Ammon's horn (tissue), 1 donor: ENCODE measurements around the gene DGKG.
A peak's percentile ranks its signal among the peaks of the same experiment; 100 is the strongest.

Experiments used
- DNase-seq: peaks from one replicate; pipeline ENCODE4 v3.0.0-alpha.2; 2016; ENCODE audit warnings: low spot score

Gene DGKG

GRCh38 chr3:186275436-186275835, 86.6 kb downstream of the DGKG start:
- no peak for DNase-seq

DNA sequence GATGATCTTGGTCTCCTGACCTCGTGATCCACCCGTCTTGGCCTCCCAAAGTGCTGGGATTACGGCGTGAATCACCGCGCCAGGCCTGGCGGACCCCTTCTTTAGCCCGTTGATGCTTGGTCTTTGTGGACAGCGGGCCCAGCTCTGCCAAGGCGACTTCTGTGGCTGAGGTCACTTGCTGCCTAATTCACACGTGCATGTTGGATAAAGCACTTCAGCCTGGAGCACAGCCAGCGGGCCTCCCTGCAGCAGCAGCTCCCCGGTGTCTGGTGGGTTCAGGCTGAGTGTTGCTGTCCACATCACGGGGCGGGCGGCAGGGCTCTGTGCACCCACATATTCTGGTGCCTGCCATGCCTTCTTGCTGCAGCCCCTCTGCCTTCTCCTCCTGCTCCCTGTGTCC, 88.4 kb downstream of the DGKG start:
- DNase-seq: no peak

DNA sequence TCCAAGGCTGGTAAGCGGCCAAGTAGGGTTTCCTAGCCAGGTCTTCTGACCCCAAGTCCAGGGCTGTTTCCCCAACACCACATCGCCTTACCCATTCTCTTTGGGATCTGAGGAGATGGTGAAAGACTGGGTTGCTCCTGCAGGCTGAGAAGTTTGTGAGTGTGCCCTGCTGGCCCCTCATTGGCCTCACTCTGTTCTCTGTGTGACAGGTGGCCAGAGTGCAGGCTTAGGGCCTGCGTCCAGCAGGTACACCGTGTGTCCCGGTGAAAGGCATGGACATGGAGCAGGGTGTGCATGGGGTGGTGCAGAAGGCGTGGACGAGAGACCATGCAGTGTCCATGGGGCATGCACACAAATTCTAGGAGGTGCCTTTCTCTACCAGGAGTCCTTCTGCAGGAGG, 91.3 kb downstream of the DGKG start:
- DNase-seq: no peak

DNA sequence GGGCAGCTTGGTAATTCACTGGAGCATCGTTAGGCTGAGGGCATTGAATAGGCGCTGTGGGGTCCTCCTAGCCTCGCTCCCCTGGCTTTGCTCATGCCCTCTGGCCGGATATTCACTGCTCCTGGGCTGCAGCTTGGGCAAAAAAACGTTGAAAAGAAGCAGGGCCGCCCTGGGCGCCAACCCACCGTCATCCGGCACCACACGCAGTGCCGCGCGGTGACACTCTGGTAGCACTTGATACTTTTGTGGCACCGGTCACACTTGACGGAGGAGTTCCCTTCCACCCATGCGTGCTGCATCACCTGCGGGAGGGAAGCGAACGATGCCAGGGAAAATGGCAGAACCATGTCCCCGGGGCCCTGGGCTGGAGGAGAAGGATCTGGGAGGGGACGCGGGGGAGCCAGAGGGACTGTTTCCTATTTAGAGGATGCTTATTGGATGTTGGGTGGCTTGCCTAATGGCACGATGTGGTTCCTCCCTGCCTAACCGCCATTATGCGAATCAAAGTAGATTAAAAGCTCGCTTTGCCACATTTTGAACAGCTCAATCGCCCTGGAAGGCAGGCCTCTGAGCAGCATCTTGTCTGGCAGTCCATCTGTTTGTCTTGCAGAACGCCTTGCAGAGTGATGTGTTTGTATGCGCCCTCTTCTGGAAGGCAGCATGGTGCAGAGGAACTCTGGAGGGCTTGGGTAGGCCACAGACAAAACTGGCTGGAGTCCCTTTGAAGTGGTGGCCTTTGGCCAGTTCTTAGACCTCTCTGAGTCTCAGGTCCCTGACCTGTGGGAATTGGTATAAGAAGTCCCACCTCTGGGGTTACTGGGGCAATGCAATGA, 93.2 kb downstream of the DGKG start:
- peak; percentile 56 for DNase-seq

DNA sequence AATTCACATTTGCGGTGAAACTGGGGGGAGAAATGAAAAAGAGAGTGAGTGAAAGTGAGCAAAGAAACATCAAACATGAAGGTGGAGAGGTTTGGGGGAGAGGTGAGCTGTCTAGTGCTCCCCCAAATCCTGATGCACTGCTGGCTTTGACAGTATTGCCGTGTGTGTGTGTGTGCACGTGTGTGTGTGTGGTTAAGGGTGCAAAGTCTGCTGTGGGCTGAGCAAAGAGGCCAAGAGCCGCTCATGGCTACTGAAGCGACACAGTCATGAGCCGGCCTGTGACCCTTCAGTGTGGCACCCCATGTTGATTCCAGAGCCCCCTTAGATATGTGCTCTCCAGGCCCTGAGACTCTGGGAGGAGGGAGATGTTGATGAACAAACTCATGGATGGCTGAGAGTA, 94.3 kb downstream of the DGKG start:
- DNase-seq: no peak

DNA sequence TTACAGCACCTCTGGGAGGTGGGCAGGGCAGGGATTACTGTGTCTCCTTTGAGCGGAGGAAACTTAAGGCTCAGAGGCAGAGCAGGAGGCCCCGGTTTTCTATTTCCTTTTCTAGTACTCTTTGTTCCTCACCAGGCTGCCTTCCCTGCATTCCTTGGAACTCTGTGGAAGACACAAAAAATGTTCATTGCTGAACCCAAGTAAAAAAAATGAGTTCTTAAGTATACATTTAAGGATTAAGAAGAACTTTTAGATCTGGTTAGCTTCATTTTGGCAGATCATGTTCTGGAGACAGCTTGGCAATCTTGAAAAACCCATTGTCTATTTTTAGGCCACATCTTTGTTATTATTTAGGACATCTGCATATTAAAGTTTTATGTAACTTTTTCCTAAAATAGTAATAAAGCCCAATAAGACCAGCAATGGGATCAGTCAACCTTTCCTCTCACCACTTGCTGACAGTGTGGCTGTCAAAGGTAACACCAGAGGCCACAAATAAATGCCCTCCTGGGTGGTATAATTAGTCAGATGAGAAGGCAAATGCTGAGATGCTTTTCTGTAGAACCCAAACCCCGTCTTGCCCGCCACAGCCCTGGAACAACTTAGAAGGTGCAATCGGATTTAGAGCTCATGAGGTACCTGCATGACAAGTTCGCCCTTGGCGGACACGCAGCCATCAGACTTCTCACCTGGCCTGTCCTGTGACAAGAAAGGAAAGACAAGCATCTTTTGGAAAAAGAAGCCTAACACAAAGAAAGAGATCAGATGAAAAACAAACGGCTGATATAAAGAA, 97.2 kb downstream of the DGKG start:
- DNase-seq: no peak

- no peak for DNase-seq
Measured at GRCh38 chr3:186261638-186262037, 100.4 kb downstream of the DGKG start.

DNA sequence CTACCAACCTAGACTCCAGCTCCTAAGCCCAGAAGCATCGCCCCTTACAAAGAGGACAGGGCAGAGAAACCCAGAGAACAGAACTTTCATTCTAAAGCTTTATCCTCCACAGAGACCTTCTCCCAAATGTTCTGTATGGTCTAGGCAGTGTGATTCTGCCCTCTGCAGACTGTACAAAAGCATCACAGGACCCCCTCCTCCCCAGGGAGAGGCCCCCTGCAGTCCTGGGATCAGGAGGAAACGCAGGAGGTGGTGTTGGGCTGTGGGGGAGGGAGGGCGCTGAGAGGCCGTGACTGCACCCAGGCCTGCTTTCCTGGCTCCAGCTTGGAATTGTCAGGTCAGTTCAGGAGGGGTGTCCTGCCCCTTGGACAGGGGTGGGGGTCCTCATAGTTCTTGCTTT, 101.3 kb downstream of the DGKG start:
- DNase-seq: no peak

DNA sequence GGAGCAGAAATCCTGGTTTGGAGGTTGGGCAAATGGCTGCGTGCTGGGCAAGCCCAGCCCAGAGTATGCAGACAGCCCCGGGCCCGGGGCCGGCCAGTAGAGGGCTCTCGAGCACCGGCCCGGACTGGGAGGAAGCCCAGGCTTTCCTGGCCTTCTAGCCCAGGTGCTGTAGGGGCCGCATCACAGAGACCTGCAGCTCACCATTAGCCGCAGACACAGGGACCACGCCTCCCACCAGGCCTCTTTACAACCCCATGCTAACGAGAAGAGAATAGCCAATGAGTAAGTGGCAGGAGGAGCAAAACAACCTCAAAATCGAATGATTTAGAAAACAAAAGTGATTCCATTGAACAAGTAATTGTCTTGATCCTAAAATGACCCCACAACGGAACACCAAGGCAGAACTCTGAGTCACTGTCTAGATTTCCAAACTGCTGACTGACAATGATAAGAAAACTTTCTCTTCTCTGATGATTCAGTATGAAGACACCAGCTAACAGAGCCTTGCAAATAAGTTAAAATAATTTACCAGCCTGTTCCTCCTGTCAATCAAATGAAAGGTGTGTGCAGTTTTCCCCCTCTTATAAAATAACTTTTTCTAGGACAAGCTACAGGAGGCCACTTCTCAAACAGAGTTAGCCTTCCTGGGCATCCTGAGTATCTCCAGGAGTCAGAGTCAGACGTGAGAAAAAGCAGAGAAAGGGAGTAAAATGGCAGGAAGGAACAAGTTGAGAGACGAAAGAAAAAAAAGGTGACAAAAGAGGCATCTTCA, 102.2 kb downstream of the DGKG start:
- peak; percentile 43 for DNase-seq

DNA sequence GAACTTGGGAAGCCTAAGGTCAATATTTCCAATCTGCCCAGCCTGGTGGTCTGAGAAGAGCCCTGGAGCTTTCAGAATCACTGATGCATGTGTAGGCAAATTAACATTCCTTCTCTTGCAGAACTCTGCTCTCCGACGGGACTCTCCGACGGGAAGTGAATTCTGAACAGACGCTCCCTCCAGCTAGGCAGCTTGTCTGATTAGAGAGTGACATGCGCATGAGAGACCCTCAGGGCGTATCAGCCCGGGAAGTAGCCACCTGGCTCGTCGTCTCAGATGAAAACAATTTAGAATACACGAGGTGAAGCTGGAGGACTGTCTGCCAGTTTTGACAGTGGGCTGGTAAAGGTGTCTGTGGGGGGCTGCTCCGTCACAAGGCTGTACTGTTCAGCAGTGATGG, 103.1 kb downstream of the DGKG start:
- no peak for DNase-seq

- DNase-seq: no peak
Measured at GRCh38 chr3:186257866-186258265, 104.2 kb downstream of the DGKG start.

DNA sequence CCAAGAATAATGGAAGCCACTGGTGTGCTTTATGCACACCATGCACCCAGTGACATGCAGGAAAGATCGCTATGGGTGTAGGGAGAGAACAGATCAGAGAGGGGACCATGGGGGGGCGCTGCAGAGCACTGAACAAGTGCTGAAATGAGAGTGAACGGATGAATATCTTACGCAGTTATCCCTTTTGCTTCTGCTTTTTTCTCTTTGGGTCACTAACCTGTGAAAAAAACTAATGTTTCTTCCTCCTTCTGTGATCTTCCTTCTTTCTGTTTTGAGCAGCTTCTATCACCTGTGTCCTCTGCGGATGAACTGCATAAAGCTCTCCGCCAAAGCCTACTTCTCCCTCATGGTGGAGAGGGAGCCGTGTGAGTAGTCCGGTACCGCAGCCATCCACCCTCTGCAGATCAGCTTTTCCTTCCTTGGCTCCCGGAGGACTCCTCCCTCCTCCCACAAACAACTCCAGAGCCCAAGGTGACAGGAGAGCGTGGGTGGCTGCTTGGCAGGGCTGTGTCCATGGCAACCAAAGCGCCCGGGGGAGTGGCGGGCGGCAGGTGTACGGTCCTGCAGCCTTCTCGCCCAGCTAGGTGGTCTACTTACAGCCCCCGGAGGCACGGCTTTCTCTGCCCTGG, 106.2 kb downstream of the DGKG start:
- no peak for DNase-seq

DNA sequence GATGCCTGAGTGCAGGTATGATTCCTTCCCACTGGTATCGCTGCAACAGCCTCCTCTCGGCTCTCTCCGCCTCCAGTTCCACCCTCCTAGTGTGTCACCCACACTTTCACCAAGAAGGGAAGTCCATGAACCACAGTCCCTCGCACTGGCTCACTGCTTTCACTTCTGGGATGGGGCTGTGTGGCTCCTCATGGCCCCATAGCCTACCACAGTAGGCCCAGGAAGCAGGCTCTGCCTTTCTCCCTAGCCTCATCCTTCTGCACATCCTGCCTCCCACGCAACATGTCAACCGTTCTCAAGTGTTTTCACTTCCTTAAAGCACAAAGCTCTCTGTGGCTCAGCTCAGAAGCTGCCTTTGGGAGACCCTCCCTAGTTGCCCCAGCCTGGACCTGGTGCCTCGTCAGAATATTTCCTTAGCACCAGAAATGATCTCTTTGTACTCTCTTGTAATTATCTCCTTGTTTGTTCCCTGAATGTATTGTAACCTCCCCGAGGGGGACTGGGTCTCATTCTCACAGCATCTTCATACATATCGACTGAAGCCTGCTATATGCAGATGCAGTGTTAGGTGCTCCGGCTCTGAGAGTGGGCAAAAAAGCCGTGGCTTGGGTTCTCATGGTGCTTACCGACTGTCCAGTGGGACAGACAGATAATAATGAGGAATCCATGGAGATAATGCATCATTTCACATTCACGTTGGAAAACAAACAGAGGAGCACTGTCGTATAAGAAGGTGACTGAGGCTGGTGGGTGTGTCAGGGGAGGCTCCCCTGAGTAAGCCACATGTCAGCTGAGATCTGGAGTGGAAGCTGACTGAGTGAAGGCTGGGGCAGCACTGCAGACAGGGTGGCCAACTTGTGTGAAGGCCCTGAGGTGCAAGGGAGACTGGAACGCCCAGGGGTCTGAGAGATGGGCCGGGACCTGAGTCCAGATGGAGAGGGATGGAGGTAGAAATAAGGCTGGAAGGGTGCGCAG, 107.1 kb downstream of the DGKG start:
- peak; percentile 75 for DNase-seq

DNA sequence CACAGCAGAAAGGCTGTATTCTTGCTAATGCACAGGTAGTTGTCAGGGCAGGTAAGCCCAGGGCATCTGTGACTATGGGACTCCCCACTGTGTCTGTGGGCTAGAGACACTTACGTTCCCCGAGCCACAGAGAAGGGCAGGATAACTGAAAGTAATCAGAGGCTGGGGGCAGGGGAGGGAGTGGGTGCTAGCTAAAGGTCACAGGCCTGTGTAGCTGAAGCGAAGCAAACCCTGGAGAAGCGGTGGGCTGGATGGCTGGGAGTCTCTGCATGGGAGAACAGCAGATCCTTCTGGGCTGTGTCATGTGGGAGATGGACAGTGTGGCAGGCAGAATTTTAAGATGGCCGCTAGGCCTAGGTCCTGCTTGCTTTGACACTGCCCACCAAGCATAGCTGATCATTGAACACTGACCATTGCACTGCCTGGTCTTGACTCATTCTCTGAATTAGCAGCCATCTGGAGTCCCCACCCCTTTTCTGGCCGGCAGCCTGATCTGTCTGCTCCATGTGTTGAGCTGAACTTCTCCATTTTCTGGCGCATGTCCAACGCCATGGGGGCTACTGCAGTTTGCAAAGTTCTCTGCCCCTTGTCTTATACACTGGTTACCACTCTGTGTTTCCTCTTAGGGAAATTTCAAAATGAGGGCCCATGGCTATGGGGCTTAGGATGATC, 110.0 kb downstream of the DGKG start:
- DNase-seq: no peak

DNA sequence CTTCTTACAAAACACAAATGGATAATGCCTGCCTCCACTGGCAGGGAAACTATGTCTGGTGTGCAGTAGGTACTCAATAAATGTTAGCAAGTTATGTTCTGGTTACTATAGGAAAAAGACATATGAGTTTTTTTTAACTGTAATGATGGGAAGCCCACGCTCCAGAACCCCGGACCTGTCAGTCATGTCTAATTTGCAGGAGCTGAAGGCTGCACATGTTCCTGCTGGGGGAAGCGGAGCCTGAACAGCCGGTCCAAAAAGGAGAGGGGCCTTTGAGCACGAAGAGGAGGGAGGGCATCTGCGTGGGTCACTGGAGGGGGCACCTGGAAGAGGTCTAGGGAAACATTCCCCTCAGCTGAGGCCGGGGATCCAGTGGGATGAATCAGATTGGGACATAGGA, 113.2 kb downstream of the DGKG start:
- DNase-seq: no peak

GRCh38 chr3:186247821-186248814, 113.9 kb downstream of the DGKG start:
- peak; percentile 64 for DNase-seq

- DNase-seq: no peak
Measured at GRCh38 chr3:186246941-186247340, 115.1 kb downstream of the DGKG start.

GRCh38 chr3:186244016-186244415, 118.0 kb downstream of the DGKG start:
- no peak for DNase-seq
